Cardiac muscle cell (in vitro differentiated cells and primary cell): ENCODE data around the gene CFAP99. TPM values are rescaled to one million over a fixed set of nuclear protein-coding genes. Genes with fewer than 3 reads are reported as not detected.

ENCODE experiments used
- DNase-seq, 2 donors: peaks; one replicate each; pipeline versions ENCODE4 v3.0.0 to v3.0.0-alpha.2; 2010 to 2017; ENCODE audit warnings: low read depth in 1 of 2, low spot score in 1 of 2
- H3K27ac ChIP-seq: fragments of 200-600 bp; sonication (generic); 2 replicates; pipeline ENCODE4 v1.5.1; 2016
- H3K27me3 ChIP-seq: fragments of 200-600 bp; sonication (generic); 2 replicates; pipeline ENCODE4 v1.6.0; 2016; ENCODE audit warnings: control low read depth
- H3K36me3 ChIP-seq: fragments of 200-600 bp; sonication (generic); 2 replicates; pipeline ENCODE4 v1.5.1; 2016; ENCODE audit warnings: control low read depth
- H3K4me1 ChIP-seq: fragments of 200-600 bp; sonication (generic); 2 replicates; pipeline ENCODE4 v1.8.1; 2017; ENCODE audit warnings: low read depth, mild to moderate bottlenecking, mixed run types
- H3K4me3 ChIP-seq: fragments of 200-600 bp; sonication (generic); 2 replicates; pipeline ENCODE4 v1.5.1; 2016; ENCODE audit warnings: mild to moderate bottlenecking
- H3K9me3 ChIP-seq: fragments of 200-600 bp; sonication (generic); 2 replicates; pipeline ENCODE4 v1.5.1; 2017; ENCODE audit warnings: low read depth, mild to moderate bottlenecking, control low read depth
- polyA plus RNA-seq: library from polyadenylated mRNA; unstranded; fragments of >200 nt; fragmentation: Nextera tagmentation; extraction: Ambion mirVana; gene quantifications from 2 replicates; pipeline ENCODE4 v1.2.1, GENCODE V29; 2016
- total RNA-seq: library from RNA; depleted of rRNA; stranded (reverse); fragments of >200 nt; gene quantifications from 2 replicates; pipeline ENCODE4 v1.2.3, GENCODE V29; 2016
- TF ChIP-seq, protein P1 (sequence below): IDR thresholded peaks from 2 replicates; pipeline ENCODE4 v1.5.1; 2012; ENCODE audit warnings: low read depth, mild to moderate bottlenecking, low read length

Gene CFAP99
- total and polyA plus RNA-seq, 2 experiments from 2014 or later: 0.10 TPM; not detected in 1

DNA sequence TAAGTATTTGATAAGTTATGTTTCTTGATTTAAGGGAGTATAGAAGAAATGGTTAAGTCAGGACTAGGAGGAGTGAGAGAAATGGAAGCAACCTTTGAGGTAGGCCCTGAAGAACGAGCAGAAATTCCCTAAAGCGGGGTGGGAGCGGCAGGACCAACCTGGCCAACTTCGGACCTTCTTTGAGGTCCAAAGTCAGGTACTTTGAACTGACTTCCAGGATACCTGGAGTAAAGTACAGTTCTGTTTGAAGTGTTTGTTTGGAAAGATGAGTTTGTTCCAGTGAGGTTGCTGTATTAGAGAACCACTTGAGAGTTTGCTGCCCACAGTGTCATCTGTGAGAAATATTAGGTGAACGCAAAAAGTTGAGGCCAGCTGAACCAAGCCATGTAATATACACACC is 61.9 kb downstream of the CFAP99 start:
- Histone ChIP-seq H3K27me3 (no peaks in the 10 kb centered on the region), H3K4me3 (no peak overlapping the region), H3K4me1 (peaks cover 10% of the 10 kb centered on the region), H3K9me3 (no peaks in the 10 kb centered on the region), H3K36me3 (no peaks in the 10 kb centered on the region), H3K27ac (no peak overlapping the region)
- TF ChIP-seq, protein P1, sequence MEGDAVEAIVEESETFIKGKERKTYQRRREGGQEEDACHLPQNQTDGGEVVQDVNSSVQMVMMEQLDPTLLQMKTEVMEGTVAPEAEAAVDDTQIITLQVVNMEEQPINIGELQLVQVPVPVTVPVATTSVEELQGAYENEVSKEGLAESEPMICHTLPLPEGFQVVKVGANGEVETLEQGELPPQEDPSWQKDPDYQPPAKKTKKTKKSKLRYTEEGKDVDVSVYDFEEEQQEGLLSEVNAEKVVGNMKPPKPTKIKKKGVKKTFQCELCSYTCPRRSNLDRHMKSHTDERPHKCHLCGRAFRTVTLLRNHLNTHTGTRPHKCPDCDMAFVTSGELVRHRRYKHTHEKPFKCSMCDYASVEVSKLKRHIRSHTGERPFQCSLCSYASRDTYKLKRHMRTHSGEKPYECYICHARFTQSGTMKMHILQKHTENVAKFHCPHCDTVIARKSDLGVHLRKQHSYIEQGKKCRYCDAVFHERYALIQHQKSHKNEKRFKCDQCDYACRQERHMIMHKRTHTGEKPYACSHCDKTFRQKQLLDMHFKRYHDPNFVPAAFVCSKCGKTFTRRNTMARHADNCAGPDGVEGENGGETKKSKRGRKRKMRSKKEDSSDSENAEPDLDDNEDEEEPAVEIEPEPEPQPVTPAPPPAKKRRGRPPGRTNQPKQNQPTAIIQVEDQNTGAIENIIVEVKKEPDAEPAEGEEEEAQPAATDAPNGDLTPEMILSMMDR: no peak
- DNase-seq: no peak

DNA sequence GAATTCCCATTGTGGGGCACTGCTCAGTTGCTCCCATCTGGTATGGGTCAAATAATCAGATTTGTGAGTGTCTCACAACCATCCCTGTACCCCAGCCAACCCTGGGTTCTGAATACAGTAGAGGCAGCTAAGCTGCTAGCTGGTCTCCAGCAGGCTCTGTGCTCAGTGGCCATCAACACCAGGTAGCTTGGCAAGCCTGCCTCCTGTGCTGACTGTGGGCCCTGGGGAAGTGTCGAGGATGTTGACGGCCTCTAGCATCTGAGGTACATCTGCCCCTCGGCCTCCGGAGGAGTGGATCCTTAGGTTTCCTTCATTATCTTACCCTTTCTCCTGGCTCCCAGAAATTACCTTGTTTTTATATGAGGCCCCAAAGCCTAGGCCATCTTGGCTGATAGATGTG is 63.4 kb downstream of the CFAP99 start:
- H3K9me3 ChIP-seq: no peaks in the 10 kb centered on the region
- TF ChIP-seq, protein P1: no peak
- no peak for DNase-seq
- no peak overlapping the region for H3K27ac ChIP-seq
- H3K27me3 ChIP-seq: no peaks in the 10 kb centered on the region
- H3K4me3 ChIP-seq: no peak overlapping the region
- H3K4me1 ChIP-seq: peaks cover 10% of the 10 kb centered on the region
- H3K36me3 ChIP-seq: no peaks in the 10 kb centered on the region

DNA sequence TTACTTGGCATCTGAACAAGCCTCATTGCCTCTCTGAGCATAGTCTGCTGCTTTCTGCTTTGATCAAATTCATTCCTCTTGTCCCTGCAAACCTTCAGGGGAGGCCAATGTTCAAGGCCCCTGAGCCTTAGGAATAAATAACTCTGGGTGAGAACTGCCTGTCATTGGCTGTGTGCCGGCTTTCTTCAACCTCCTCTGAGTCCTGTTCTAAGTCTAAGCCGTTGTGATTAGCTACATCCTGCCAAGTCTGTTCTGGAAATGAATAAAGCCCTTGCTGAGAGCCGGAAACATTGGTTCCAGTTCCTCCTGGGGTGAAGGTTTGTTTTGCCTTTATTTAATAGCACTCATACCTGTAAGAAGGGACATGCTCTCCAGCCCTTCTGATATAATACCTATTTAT is 63.9 kb downstream of the CFAP99 start:
- peak in 1 of 2 donors; percentile 82 for DNase-seq
- Histone ChIP-seq H3K36me3 (no peaks in the 10 kb centered on the region), H3K4me1 (peaks cover 10% of the 10 kb centered on the region), H3K27ac (no peak overlapping the region), H3K9me3 (no peaks in the 10 kb centered on the region), H3K4me3 (no peak overlapping the region), H3K27me3 (no peaks in the 10 kb centered on the region)
- TF ChIP-seq, protein P1: no peak

DNA sequence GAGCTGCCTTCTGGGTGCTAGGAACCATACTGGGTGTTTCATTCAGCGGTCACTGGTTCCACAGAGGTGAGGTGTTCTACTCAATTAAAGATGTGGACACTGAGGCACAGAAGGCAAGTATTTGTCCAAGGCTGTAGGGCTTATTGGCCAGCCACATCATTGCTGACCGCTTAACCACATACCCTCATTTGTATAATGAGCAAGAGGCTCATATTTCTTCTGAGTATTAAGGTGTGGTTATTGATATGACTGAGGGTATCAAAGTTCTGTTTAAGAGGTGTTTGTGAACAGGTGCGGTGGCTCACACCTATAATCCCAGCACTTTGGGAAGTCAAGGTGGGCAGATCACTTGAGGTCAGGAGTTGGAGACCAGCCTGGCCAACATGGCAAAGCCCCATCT is 64.5 kb downstream of the CFAP99 start:
- Histone ChIP-seq H3K4me3 (no peak overlapping the region), H3K27me3 (no peaks in the 10 kb centered on the region), H3K4me1 (peaks cover 10% of the 10 kb centered on the region), H3K36me3 (no peaks in the 10 kb centered on the region), H3K27ac (no peak overlapping the region), H3K9me3 (no peaks in the 10 kb centered on the region)
- TF ChIP-seq, protein P1: no peak
- DNase-seq: no peak

DNA sequence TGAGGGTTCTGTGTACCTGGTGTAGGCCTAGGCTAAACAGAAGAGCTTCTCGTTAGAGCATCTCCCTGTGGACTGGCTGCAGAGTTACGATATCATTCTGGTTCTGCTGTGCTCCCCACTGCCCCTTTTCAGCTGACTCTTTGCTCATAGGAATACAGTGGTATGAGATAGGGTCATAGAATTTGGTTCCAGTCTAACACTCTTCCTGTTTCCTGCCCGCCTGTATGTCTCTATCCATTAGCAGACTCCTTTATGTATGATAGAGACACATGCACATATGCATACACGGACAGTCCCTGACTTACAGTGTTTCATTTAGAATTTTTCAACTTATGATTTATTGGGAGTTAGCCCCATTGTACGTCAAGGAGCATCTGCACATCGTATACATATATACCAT is 65.4 kb downstream of the CFAP99 start:
- Histone ChIP-seq H3K4me3 (no peak overlapping the region), H3K9me3 (no peaks in the 10 kb centered on the region), H3K36me3 (no peaks in the 10 kb centered on the region), H3K27ac (no peak overlapping the region), H3K4me1 (peaks cover 10% of the 10 kb centered on the region), H3K27me3 (no peaks in the 10 kb centered on the region)
- DNase-seq: no peak
- TF ChIP-seq, protein P1: no peak

DNA sequence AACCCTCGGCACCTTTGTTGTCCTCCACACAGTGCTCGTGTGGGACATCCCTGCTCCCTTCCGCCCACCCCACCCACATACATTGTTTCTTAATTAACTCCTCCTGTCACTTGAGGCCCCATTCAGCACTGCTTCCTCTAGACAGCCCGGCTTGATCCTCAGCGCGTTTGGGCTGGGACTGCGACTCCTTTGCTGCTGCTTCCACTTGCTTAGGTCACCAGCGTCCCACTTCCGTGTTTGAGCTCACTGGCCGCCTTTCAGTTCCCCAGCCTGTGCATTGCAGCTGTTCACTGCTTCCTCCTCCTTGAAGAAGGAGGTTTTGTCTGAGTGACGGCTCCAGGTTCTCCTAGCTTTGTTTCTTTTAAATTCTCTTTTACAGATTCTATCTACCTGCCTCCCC is 66.2 kb downstream of the CFAP99 start:
- TF ChIP-seq, protein P1: no peak
- peak in 1 of 2 donors; percentile 55 for DNase-seq
- Histone ChIP-seq H3K27ac (no peak overlapping the region), H3K9me3 (no peaks in the 10 kb centered on the region), H3K27me3 (no peaks in the 10 kb centered on the region), H3K4me1 (peaks cover 10% of the 10 kb centered on the region), H3K36me3 (no peaks in the 10 kb centered on the region), H3K4me3 (no peak overlapping the region)
